HG03097 (cell line): ENCODE measurements around the gene COL27A1.

Source experiments
- ATAC-seq: cut with Tn5 transposase; IDR thresholded peaks from one replicate; pipeline ENCODE4 v1.9.1; 2021; ENCODE audit not compliant: unreplicated experiment, low FRiP score

COL27A1 gene

GRCh38 chr9:114281473-114282103 lies 126.3 kb downstream of the COL27A1 start:
- ATAC-seq, result no peak

- ATAC-seq, result no peak
Observed at GRCh38 chr9:114282104-114282485, 126.8 kb downstream of the COL27A1 start.

- no peak for ATAC-seq
Observed at GRCh38 chr9:114282507-114282906, 127.2 kb downstream of the COL27A1 start.

GRCh38 chr9:114282926-114283325 lies 127.6 kb downstream of the COL27A1 start:
- ATAC-seq, result no peak

GRCh38 chr9:114283551-114284111 lies 128.3 kb downstream of the COL27A1 start:
- ATAC-seq, result no peak

DNA sequence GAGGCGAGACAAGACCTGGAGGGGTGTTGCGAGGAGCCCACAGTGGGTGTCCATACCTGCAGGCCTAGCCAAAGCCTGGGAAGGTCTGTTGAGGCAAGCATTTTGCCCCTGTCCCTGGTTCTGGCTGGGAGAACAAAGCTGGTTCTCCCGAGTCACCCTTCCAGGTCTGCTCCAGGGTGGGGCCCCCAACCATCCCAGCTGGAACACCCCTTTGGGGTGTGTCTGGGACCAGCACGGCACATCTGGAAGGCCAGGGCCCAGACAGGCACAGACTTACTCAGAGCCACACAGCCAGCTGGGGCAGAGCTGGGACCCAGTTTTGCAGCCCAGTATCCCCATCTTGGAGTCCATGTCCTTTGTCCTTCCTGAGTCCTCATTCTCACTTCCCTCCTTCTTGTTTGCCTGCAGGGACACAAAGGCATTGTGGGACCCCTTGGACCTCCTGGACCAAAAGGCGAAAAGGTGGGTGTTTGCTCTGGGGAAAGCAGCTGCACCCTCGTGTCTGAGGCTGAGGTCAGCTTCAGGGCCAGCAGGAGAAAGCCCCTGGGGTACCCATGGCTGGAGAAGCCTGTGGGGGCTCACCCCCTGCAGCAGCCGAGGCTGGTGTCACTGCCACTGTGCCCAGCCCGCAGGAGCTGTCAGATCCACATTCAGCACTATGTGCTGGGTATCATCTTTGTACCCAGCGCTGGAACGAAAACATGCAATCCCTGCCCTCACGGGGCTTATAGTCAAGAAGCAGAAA lies 129.2 kb downstream of the COL27A1 start:
- no peak for ATAC-seq

DNA sequence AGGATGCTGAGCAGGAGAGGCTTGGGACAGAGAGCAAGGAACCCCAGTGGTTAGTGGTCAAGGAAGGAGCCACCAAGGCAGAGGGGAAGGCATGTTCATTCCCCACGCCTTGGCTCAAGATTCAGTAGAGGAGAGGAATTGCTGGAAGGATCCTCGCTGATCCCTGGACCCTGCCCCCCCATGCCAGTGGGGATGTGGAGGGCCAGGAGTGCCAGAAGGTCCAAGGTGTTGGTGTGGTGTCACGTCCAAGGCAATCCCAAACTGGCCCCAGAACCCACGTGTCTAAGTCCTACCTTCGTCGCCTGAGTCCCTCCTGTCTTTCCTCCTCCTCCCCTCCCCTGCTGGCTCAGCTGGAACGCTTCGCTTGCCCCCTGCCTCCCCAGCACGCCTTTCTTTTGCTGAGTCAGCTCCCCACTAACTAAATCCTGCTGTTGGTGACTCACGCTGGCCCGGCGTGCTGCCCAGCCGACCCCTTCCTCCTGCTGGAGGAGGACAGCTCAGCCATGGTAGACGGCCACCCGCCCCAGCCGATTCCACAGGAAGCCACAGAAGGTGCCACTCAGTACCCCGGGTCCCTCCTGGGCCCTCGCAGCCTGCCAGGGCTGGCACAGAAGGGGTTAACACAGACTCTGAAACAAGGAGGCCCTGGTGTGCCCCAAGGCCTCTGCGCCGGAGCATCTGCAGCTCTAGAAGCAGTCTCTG lies 130.0 kb downstream of the COL27A1 start:
- ATAC-seq, result no peak

- ATAC-seq, result no peak
Observed at GRCh38 chr9:114286146-114286679, 130.9 kb downstream of the COL27A1 start.

- no peak for ATAC-seq
Observed at GRCh38 chr9:114287001-114287762, 131.8 kb downstream of the COL27A1 start.

DNA sequence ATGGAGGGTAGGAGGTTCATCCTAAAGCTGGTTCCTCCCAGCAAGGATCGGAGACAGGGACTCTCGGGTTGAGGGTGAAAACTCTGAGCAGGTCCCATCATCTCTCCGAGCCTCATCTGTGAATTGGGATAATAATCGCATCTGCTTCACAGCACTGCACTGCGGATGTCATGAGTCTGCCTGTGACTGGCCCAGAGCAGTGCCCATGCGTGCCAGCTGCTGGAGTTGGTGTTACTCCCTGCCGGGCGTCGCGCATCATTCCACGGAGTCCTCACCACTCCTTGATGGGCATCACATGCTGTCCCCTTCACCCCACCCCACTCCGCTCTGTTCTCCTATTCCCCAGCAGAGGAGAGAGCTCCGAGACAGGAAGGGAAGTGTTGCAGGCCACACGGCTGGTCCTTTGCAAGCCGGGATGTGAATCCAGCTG lies 132.4 kb downstream of the COL27A1 start:
- no peak for ATAC-seq

- no peak for ATAC-seq
Observed at GRCh38 chr9:114288193-114289091, 133.1 kb downstream of the COL27A1 start.

GRCh38 chr9:114289106-114289505 lies 133.8 kb downstream of the COL27A1 start:
- ATAC-seq, result no peak

DNA sequence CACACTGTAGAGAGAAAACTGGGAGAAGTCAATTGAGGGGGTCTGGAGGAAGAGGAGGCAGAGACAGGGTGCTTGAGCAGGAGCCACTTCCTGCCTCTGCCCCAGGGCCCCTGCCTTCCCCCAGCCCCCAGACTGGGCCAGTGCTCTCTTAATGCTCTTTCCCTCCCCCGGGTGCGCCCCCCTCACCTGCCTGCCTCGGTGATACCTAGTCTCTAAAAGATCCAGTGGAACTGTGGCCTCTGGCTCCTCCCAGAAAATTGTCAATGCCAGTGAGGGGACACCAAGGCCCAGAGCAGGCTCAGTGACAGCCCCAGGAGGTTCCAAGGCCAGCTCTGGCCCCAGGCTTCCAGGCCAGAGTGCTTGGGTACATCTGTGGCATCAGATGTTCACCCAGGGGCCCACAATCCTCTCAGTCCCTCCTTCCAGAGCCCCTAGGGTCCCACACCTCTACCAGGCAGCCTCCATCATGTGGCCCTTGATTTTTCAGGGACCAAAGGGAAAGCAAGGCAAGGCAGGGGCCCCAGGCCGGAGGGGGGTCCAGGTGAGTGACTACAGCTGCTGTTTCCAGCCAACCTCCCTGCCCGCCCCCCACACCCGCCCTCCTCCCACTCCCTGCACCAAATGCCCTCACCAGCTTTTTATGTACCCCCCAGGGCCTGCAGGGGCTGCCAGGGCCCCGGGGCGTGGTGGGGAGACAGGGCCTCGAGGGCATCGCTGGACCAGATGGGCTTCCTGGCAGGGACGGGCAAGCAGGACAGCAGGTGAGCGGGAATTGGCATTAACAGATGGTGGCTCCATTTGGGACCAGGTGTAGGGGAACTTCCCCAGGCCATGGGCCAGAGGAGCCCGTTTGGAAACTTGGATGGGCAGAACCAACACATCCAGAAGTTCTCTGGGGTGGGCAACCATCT lies 134.5 kb downstream of the COL27A1 start:
- ATAC-seq, result no peak

DNA sequence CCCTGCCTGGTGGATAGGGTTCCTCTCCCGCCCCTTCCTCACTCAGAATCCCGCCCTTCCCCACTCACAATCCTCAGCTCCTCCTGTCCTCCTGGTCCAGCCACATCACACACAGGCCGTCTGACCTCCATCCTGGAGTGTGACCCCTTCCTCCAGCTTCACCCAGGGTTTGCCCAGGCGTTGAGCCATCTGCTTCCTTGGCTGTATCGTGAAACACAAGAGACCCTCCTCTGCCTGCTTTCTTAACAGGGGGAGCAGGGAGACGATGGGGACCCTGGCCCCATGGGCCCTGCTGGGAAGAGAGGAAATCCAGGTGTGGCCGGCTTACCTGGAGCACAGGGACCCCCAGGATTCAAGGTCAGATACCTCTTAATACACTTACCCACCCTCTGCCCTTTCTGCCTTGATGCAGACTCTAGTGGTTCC lies 135.2 kb downstream of the COL27A1 start:
- no peak for ATAC-seq

GRCh38 chr9:114291064-114291474 lies 135.7 kb downstream of the COL27A1 start:
- no peak for ATAC-seq

- no peak for ATAC-seq
Observed at GRCh38 chr9:114291886-114292590, 136.7 kb downstream of the COL27A1 start.

DNA sequence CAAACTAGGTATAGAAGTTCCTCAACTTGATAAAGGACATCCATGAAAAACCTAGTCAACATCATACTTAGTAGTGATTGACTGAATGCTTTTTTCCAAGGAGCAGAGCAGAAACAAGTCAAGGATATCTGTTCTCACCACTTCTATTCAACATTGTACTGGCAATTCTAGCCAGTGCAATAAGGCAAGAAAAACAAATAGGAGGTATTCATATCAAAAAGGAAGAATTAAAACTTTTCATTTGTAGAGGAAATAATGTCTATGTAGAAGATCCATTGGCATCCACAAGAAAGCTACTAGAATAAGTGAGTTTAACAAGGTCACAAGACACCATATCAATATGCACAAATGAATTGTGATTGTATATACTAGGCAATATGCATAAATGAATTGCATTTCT lies 139.3 kb downstream of the COL27A1 start:
- no peak for ATAC-seq

DNA sequence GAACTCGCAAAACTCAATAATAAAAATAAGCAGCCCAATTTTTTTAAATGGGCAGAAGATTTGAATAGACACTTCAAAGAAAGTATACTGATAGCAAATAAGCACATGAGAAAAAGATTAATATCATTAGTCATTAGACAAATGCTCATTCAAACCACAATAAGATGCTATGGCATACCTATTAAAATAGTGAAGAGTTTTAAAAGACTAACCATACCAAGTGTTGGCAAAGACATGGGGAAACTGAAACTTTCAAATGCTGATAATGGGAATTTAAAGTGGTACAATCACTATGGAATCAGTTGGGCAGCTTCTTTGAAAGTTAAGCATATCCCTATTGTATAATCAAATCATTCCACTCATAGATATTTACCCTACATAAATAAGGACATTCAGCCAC lies 141.0 kb downstream of the COL27A1 start:
- no peak for ATAC-seq
